B cell (primary cell): ENCODE measurements around the gene SLC6A20.

Source experiments
- EZH2 ChIP-seq: IDR thresholded peaks from 2 replicates; pipeline ENCODE4 v1.6.1; 2012; ENCODE audit warnings: borderline replicate concordance, low read depth, mild to moderate bottlenecking, moderate library complexity, low read length; ENCODE audit not compliant: insufficient read depth, poor library complexity, severe bottlenecking
- TF ChIP-seq, protein P1 (sequence below): fragments of 200-600 bp; IDR thresholded peaks from one replicate; pipeline ENCODE4 v1.8.0; 2022; ENCODE audit warnings: antibody characterized with exemption, mild to moderate bottlenecking

DNA sequence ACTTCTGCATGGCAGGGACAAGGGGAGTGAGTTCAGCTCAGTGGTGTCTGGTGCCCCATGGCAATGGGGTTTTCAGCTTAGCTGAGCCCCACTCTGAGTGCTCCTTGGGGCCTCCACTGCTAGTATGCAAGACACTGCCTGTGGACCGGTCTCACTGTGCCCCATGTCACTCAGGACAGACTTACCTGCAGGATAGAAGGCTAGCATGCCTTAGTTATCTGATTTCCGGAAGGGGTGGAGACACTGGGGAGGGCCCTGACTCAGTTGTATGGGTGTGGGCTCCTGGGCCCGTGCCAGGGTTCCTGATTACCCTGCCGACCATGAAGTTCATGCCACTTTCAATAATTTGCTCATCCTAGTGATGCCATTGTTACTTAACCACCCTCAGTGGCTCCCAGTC is 4.3 kb upstream of the SLC6A20 start:
- no peak for TF ChIP-seq EZH2
- TF ChIP-seq, protein P1, sequence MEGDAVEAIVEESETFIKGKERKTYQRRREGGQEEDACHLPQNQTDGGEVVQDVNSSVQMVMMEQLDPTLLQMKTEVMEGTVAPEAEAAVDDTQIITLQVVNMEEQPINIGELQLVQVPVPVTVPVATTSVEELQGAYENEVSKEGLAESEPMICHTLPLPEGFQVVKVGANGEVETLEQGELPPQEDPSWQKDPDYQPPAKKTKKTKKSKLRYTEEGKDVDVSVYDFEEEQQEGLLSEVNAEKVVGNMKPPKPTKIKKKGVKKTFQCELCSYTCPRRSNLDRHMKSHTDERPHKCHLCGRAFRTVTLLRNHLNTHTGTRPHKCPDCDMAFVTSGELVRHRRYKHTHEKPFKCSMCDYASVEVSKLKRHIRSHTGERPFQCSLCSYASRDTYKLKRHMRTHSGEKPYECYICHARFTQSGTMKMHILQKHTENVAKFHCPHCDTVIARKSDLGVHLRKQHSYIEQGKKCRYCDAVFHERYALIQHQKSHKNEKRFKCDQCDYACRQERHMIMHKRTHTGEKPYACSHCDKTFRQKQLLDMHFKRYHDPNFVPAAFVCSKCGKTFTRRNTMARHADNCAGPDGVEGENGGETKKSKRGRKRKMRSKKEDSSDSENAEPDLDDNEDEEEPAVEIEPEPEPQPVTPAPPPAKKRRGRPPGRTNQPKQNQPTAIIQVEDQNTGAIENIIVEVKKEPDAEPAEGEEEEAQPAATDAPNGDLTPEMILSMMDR: no peak
